Stimulated activated CD4-positive, alpha-beta T cell treated with anti-CD3 and anti-CD28 coated beads, Interleukin-12 subunit alpha, Interleukin-12 subunit beta, amount 100 ng/mL, for 48 hours (primary cell): ENCODE data around the gene XYLT1.
A peak's percentile ranks its signal among the peaks of the same experiment; 100 is the strongest.
"Not testable (repeated sequence)": the region's sequence is repeated elsewhere in the genome, so short reads cannot be mapped to it uniquely, and the experiment has no call there.

Source experiments
- DNase-seq, 3 donors: peaks; one replicate each; pipeline ENCODE4 v3.0.0-alpha.2; 2020; ENCODE audit warnings: low read depth in 2 of 3, low spot score in 1 of 3

XYLT1 gene

GRCh38 chr16:17432901-17433576 lies 37.7 kb downstream of the XYLT1 start:
- DNase-seq = no peak

DNA sequence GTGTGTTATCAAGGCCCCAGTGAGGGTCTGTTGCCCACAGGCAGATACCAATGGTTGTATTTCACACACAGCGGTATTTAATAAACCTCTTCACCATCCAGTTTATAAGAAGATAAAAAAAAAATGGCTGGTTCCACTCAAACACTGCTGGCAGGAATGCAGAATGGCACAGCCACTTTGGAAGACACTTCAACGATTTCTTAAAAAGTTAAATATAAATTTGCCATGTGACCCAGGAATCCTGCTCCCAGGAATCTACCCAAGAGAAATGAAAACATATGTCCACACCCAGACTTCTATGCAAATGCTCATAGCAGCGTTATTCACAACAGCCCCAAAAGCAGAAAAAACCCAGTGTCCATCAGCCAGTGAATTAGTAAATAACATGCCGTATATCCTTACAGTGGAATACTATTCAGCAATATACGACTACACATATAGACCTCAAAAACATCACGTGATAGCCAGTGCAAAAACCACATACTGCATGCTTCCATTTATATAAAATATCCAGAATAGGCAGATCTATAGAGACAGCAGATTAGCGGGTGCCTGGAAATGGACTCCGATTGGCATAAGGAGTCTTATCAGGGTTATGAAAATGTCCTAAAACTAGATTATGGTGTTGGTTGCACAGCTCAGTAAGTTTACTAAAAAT lies 38.7 kb downstream of the XYLT1 start:
- no peak for DNase-seq

- DNase-seq = no peak
Observed at GRCh38 chr16:17431012-17431411, 39.7 kb downstream of the XYLT1 start.

GRCh38 chr16:17426451-17426850 lies 44.3 kb downstream of the XYLT1 start:
- no peak for DNase-seq

GRCh38 chr16:17424771-17425170 lies 46.0 kb downstream of the XYLT1 start:
- no peak for DNase-seq

- no peak for DNase-seq
Observed at GRCh38 chr16:17423221-17423620, 47.5 kb downstream of the XYLT1 start.

GRCh38 chr16:17420816-17421215 lies 49.9 kb downstream of the XYLT1 start:
- DNase-seq = no peak

DNA sequence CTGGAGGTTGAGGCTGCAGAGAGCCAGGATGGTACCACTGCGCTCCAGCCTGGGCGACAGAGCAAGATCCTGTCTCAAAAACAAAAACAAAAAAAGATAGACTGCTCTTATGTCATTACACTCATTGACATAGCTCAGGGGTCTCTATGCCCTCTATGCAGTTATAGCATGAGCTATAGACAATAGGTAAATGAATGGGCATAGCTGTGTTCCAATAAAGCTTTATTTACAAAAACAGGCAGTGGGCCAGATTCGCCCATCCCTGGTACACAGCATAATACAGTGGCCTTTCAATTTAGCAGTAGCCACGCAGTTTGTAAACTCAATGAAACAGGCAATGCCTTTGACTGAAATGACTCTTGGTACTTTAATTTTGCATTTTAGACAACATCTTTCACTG lies 51.5 kb downstream of the XYLT1 start:
- no peak for DNase-seq

GRCh38 chr16:17417740-17418139 lies 53.0 kb downstream of the XYLT1 start:
- DNase-seq = no peak

- DNase-seq = peak; percentile 36 to 60 (median 38)
Observed at GRCh38 chr16:17416461-17417311, 54.1 kb downstream of the XYLT1 start.

GRCh38 chr16:17414916-17415315 lies 55.8 kb downstream of the XYLT1 start:
- no peak for DNase-seq

GRCh38 chr16:17414421-17414820 lies 56.3 kb downstream of the XYLT1 start:
- DNase-seq = peak; percentile 28 to 33 (median 32)

GRCh38 chr16:17413508-17413907 lies 57.3 kb downstream of the XYLT1 start:
- DNase-seq = no peak

DNA sequence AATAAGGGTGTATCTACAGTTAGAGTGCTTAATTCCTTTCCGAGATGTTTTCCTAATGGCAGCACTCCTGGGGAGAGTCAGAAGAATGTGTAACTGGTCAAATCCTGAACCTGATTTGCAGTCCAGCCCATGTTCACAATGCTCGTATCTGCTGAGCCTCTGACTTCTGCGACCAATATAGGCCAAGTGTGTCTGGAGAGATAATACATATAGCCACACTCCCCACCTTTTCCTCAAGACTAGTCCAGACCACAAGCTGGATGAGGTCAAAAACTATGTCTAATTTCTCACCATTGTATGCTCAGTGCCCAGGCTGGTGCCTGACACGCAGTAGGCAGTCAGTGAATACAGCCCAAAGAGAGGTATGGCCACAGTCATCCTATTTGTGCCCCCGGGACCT lies 58.0 kb downstream of the XYLT1 start:
- no peak for DNase-seq

DNA sequence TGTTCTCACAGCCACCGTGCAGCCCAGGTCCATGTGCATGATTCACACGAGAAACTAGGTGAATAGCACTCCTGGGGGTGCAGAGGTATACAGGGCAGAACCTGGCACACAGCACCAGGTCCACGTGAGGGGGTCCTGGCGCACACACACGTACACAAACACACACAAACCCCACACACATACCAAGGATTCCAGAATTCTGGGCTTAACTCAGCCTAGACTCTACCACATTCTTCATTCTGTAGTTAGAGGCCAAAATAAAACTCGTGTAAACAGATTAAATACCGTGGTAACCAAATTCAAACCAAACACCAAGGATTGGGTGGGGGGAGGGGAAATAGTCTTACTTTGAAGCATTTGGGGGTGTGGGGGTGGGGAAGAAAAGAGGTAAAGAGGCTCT lies 58.5 kb downstream of the XYLT1 start:
- no peak for DNase-seq

DNA sequence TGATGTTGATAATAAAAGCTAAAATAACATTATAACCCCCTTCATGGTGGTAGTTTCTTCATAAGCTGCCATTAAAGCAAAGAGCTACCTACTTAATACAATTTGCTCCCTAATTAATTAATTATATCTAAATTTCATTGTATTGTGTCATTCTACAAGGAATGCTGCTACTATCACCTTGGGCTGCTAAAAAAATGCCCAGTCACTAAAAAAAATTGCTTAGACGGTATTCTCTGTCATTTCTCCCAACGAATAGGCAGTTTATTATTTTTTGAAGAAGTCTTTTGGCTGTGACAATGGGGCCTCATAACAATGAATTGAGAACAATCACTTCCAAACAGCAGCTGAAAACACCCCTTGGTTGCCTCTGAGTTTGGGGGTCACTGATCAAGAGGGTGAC lies 59.5 kb downstream of the XYLT1 start:
- DNase-seq = no peak

GRCh38 chr16:17410316-17410715 lies 60.4 kb downstream of the XYLT1 start:
- not testable (repeated sequence) for DNase-seq

DNA sequence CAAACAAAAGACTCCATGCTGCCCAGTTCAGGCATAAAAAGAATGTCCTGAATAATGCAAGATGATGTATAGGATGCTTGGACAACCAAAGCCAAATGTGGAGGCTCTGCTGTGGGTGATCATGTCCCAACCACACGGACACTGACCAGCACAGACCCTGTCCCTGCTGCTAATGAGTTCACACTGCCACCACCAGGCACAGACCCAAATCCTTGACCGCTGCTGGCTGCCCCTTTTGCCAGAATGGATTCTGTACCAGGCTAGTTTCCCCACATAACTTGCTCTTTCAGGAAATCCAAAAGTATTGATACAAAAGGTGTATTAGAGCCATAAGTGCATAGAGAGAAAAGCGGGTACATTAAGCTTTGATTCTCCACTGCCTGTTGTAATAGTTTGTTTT lies 60.9 kb downstream of the XYLT1 start:
- DNase-seq = no peak

- no peak for DNase-seq
Observed at GRCh38 chr16:17408955-17409441, 61.8 kb downstream of the XYLT1 start.

DNA sequence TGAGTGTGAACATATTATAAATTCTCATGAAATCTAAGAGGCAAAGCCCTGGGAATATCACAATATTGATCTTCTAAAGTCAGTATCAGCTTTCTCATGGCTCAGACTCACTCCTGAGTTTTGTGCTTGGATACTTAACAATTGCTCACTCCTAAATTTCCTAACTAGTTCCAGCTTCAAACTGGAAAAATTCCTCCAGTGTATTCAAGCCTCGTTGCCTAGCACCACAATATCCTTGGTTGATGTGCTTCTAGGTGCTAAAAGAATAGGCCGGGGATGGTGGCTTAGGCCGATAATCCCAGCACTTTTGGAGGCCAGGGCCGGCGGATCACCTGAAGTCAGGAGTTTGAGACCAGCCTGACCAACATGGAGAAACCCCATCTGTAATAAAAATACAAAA lies 62.5 kb downstream of the XYLT1 start:
- DNase-seq = no peak

DNA sequence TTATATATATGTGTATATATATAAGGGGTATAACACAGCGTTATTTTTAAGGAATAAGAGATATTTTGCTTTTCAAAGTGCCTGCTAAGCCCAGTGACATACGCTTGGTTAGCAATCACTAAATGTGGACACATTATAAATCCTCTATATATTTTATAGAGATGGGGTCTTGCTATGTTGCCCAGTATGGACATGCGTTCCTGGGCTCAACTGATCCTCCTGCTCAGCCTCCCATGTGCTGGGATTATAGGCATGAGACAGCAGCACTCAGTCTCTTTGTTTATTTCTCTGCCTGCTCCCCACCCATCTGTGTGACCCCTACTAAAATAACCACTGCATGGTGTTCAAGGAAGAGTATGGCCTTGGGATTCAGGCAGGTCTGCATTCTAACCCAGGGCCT lies 63.4 kb downstream of the XYLT1 start:
- no peak for DNase-seq
